Measurements from ENCODE around the gene HBG1.

HBG1 gene

DNA sequence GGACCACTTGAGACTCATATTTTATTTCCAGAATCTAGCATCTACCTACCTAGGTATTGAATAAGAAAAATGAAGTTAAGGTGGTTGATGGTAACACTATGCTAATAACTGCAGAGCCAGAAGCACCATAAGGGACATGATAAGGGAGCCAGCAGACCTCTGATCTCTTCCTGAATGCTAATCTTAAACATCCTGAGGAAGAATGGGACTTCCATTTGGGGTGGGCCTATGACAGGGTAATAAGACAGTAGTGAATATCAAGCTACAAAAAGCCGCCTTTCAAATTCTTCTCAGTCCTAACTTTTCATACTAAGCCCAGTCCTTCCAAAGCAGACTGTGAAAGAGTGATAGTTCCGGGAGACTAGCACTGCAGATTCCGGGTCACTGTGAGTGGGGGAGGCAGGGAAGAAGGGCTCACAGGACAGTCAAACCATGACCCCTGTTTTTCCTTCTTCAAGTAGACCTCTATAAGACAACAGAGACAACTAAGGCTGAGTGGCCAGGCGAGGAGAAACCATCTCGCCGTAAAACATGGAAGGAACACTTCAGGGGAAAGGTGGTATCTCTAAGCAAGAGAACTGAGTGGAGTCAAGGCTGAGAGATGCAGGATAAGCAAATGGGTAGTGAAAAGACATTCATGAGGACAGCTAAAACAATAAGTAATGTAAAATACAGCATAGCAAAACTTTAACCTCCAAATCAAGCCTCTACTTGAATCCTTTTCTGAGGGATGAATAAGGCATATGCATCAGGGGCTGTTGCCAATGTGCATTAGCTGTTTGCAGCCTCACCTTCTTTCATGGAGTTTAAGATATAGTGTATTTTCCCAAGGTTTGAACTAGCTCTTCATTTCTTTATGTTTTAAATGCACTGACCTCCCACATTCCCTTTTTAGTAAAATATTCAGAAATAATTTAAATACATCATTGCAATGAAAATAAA, 24.8 kb downstream of the HBG1 start:
- DNase-seq: no peak

DNA sequence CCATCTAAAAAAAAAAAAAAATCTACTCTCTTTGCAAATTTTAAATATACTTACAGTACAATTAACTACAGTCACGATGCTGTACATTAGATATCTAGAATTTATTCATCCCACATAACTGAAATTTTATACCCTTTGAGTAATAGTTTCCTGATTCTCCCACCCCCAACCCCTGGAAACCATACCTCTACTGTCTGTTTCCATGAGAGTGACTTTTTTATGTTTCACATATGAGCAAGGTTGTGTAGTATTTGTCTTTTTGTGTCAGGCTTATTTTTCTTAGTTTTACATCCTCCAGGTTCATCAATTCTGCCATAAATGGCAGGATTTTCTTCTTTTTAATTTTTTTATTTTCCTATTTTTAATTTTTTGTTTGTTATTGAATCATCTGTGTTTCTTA, 26.0 kb downstream of the HBG1 start:
- DNase-seq: no peak

- no peak for DNase-seq
Observed at GRCh38 chr11:5223146-5223545, 26.5 kb downstream of the HBG1 start.

- DNase-seq: no peak
Observed at GRCh38 chr11:5210376-5210885, 39.2 kb downstream of the HBG1 start.

GRCh38 chr11:5204787-5205186, 44.9 kb downstream of the HBG1 start:
- DNase-seq: no peak

GRCh38 chr11:5203366-5203765, 46.3 kb downstream of the HBG1 start:
- DNase-seq: no peak

DNA sequence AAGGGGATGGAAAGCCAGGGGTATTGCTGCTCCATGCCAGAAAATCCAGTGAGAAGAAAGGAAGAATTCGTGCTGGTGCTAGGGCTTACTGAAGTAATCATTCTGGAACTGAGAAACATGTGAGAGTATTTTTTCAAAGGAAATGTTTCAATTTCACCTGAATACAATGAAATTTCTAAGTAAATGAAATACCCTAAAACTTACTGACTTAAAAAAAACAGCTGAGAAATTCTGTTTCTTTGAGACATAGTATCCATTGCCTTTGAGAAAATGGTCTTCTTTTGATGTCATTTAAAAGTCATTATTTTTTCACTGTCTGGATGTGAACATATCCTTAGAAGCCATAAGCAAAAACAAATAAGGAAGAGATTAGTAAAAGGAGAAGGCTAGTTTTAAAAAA, 49.1 kb downstream of the HBG1 start, which contains the start of gene OR51V1:
TSS of gene OR51V1 (minus strand) at position 101 of the 400 bp plus-strand sequence. CDS start at position 101, 0 bp downstream.
- DNase-seq: no peak

GRCh38 chr11:5198285-5198684, 51.4 kb downstream of the HBG1 start:
- DNase-seq: no peak
